Panc1 (cell line): ENCODE measurements around the gene PCDHGA1.

Experiments
- CTCF ChIP-seq: fragments of 450-650 bp; IDR thresholded peaks from 2 replicates; pipeline ENCODE4 v1.5.1; 2017; ENCODE audit warnings: mild to moderate bottlenecking
- POLR2AphosphoS5 ChIP-seq: IDR thresholded peaks from 2 replicates; pipeline ENCODE4 v1.6.1; 2012; ENCODE audit warnings: mild to moderate bottlenecking, low read depth, low read length, moderate library complexity
- REST ChIP-seq, 2 experiments: IDR thresholded peaks; 2 replicates each; pipeline ENCODE4 v1.6.1; 2011 to 2012; ENCODE audit warnings: low read depth in 2 of 2, control low read depth in 1 of 2, low read length in 1 of 2, mild to moderate bottlenecking in 1 of 2, moderate library complexity in 1 of 2; ENCODE audit not compliant: insufficient read depth in 1 of 2

GRCh38 chr5:141430332-141431113, 100.2 kb downstream of the PCDHGA1 start, which contains the start of gene PCDHGA12:
- TF ChIP-seq CTCF (no peak), REST (IDR thresholded peaks at IDR 0.05; ENCODE audit: insufficient read depth in 1 of 2, low read depth in 2 of 2, low read length in 1 of 2) (no peak), POLR2AphosphoS5 (no peak)
